ENCODE data around the gene SOWAHC.

GRCh38 chr2:109615637-109616144, 1.5 kb downstream of the SOWAHC start:
- TF ChIP-seq CTCF (IDR thresholded peaks at IDR 0.05; ENCODE audit: extremely low read depth in 1 of 2, insufficient read depth in 1 of 2, low read depth in 1 of 2, low read length in 2 of 2) (peak in 1 of 2 donors; percentile 9), GATA2 (IDR thresholded peaks at IDR 0.05; ENCODE audit: insufficient read depth, insufficient read length, low read depth, low read length) (no peak), POLR2A (IDR thresholded peaks at IDR 0.05; ENCODE audit: low read depth, low read length) (no peak), POLR2AphosphoS5 (IDR thresholded peaks at IDR 0.05; ENCODE audit: insufficient read depth, low read depth, low read length) (no peak), MYC (IDR thresholded peaks at IDR 0.05; ENCODE audit: low read depth, low read length) (no peak), EZH2 (IDR thresholded peaks at IDR 0.05; ENCODE audit: borderline replicate concordance, low read depth, low read length, severe bottlenecking) (no peak), JUN (IDR thresholded peaks at IDR 0.05; ENCODE audit: borderline replicate concordance, insufficient read depth, insufficient read length, low read depth) (no peak), FOS (IDR thresholded peaks at IDR 0.05; ENCODE audit: borderline replicate concordance, insufficient read depth, low read length) (no peak)
- TF ChIP-seq, protein P1, sequence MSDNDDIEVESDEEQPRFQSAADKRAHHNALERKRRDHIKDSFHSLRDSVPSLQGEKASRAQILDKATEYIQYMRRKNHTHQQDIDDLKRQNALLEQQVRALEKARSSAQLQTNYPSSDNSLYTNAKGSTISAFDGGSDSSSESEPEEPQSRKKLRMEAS (IDR thresholded peaks at IDR 0.05; ENCODE audit: insufficient read depth, insufficient read length): no peak

All from endothelial cell of umbilical vein (primary cell).